H9 (cell line): ENCODE data around the gene KRTAP10-5. TPM values are rescaled to one million over a fixed set of nuclear protein-coding genes. Genes with fewer than 3 reads are reported as not detected.

Experiments used
- DNase-seq: peaks from one replicate; pipeline ENCODE4 v3.0.0-alpha.2; 2017
- H2AFZ ChIP-seq: one replicate; pipeline ENCODE4 v1.6.1; 2013; ENCODE audit warnings: mild to moderate bottlenecking, low read length, control low read depth, moderate library complexity
- H2AK5ac ChIP-seq: 2 replicates; pipeline ENCODE4 v1.6.1; 2013; ENCODE audit warnings: low read length, control low read depth, mixed read lengths; ENCODE audit not compliant: insufficient read length
- H2BK120ac ChIP-seq: one replicate; pipeline ENCODE4 v1.6.1; 2013; ENCODE audit warnings: low read depth, mild to moderate bottlenecking, low read length, control low read depth, inconsistent platforms; ENCODE audit not compliant: poor library complexity, severe bottlenecking
- H2BK12ac ChIP-seq: 2 replicates; pipeline ENCODE4 v1.6.1; 2013; ENCODE audit warnings: low read length, control low read depth, mixed read lengths, low read depth; ENCODE audit not compliant: insufficient read length
- H2BK15ac ChIP-seq: 2 replicates; pipeline ENCODE4 v1.6.1; 2013; ENCODE audit warnings: low read depth, low read length, control low read depth
- H2BK20ac ChIP-seq: one replicate; pipeline ENCODE4 v1.6.1; 2013; ENCODE audit warnings: low read depth, mild to moderate bottlenecking, low read length, control low read depth, inconsistent platforms; ENCODE audit not compliant: poor library complexity, severe bottlenecking
- H2BK5ac ChIP-seq: 2 replicates; pipeline ENCODE4 v1.6.1; 2013; ENCODE audit warnings: low read length, control low read depth, mixed read lengths; ENCODE audit not compliant: insufficient read length
- H3K14ac ChIP-seq: 2 replicates; pipeline ENCODE4 v1.6.1; 2013; ENCODE audit warnings: low read length, control low read depth; ENCODE audit not compliant: insufficient read depth
- H3K18ac ChIP-seq: 2 replicates; pipeline ENCODE4 v1.6.1; 2013; ENCODE audit warnings: low read depth, mild to moderate bottlenecking, mixed read lengths, low read length, control low read depth; ENCODE audit not compliant: insufficient read length
- H3K23ac ChIP-seq: 2 replicates; pipeline ENCODE4 v1.6.1; 2013; ENCODE audit warnings: low read length, control low read depth, mixed read lengths, low read depth; ENCODE audit not compliant: insufficient read length
- H3K23me2 ChIP-seq: 2 replicates; pipeline ENCODE4 v1.6.1; 2013; ENCODE audit warnings: low read depth, mild to moderate bottlenecking, mixed read lengths, low read length, control low read depth; ENCODE audit not compliant: insufficient read length, poor library complexity, severe bottlenecking
- H3K27ac ChIP-seq: 2 replicates; pipeline ENCODE4 v1.5.1; 2013; ENCODE audit warnings: low read length, control low read depth, mixed read lengths, low read depth; ENCODE audit not compliant: insufficient read length
- H3K27me3 ChIP-seq: 2 replicates; pipeline ENCODE4 v1.6.1; 2013; ENCODE audit warnings: low read length, control low read depth, inconsistent platforms; ENCODE audit not compliant: insufficient read depth
- H3K4ac ChIP-seq: 2 replicates; pipeline ENCODE4 v1.6.1; 2013; ENCODE audit warnings: low read depth, mild to moderate bottlenecking, control low read depth, inconsistent platforms, low read length, moderate library complexity
- H3K4me1 ChIP-seq: 2 replicates; pipeline ENCODE4 v1.6.1; 2013; ENCODE audit warnings: low read length, control low read depth, inconsistent platforms; ENCODE audit not compliant: insufficient read depth
- H3K4me2 ChIP-seq: 2 replicates; pipeline ENCODE4 v1.6.1; 2013; ENCODE audit warnings: low read length, control low read depth, mixed read lengths; ENCODE audit not compliant: insufficient read length, insufficient read depth
- H3K56ac ChIP-seq: 2 replicates; pipeline ENCODE4 v1.6.1; 2013; ENCODE audit warnings: low read depth, mild to moderate bottlenecking, mixed read lengths, low read length, control low read depth; ENCODE audit not compliant: insufficient read length
- H3K79me1 ChIP-seq: 2 replicates; pipeline ENCODE4 v1.6.1; 2013; ENCODE audit warnings: low read depth, mild to moderate bottlenecking, moderate library complexity, low read length, control low read depth, inconsistent platforms; ENCODE audit not compliant: insufficient read depth, poor library complexity, severe bottlenecking
- H3K79me2 ChIP-seq: 2 replicates; pipeline ENCODE4 v1.6.1; 2013; ENCODE audit warnings: low read length, control low read depth, inconsistent platforms; ENCODE audit not compliant: insufficient read depth
- H3K9ac ChIP-seq: 2 replicates; pipeline ENCODE4 v1.6.1; 2013; ENCODE audit warnings: low read length, control low read depth, mixed read lengths; ENCODE audit not compliant: insufficient read length; ENCODE audit errors: extremely low read depth
- H3K9me3 ChIP-seq: one replicate; pipeline ENCODE4 v1.6.1; 2013; ENCODE audit warnings: low read depth, low read length, inconsistent platforms; ENCODE audit not compliant: control insufficient read depth
- H3T11ph ChIP-seq: one replicate; pipeline ENCODE4 v1.6.1; 2013; ENCODE audit warnings: mild to moderate bottlenecking, low read length, control low read depth, inconsistent platforms
- H4K20me1 ChIP-seq: one replicate; pipeline ENCODE4 v1.6.1; 2013; ENCODE audit not compliant: control insufficient read depth, insufficient read length, insufficient read depth
- H4K5ac ChIP-seq: 2 replicates; pipeline ENCODE4 v1.6.1; 2013; ENCODE audit warnings: low read depth, mild to moderate bottlenecking, mixed read lengths, low read length, control low read depth; ENCODE audit not compliant: insufficient read length
- H4K8ac ChIP-seq: replicated peaks from 2 replicates; pipeline ENCODE4 v1.6.1; 2013; ENCODE audit warnings: low read length, control low read depth, mixed read lengths, low read depth; ENCODE audit not compliant: insufficient read length
- H4K91ac ChIP-seq: 2 replicates; pipeline ENCODE4 v1.6.1; 2013; ENCODE audit warnings: low read depth, mild to moderate bottlenecking, moderate library complexity, mixed read lengths, low read length, control low read depth; ENCODE audit not compliant: insufficient read length
- H3K27ac Mint-ChIP-seq, 3 experiments: 2 replicates in 2 of 3; 3 replicates in 1 of 3; pipeline ENCODE4 v1.8.0; 2020 to 2021; ENCODE audit warnings: mixed read lengths in 3 of 3, mild to moderate bottlenecking in 1 of 3, moderate library complexity in 1 of 3
- H3K27me3 Mint-ChIP-seq: 2 replicates; pipeline ENCODE4 v1.8.0; 2021; ENCODE audit warnings: low read depth, mild to moderate bottlenecking, moderate library complexity, mixed read lengths
- H3K36me3 Mint-ChIP-seq, 3 experiments: 2 replicates in 2 of 3; 3 replicates in 1 of 3; pipeline ENCODE4 v1.8.0; 2020 to 2021; ENCODE audit warnings: low read depth in 3 of 3, mixed read lengths in 3 of 3; ENCODE audit not compliant: insufficient read depth in 1 of 3
- H3K4me1 Mint-ChIP-seq, 2 experiments: 2 replicates each; pipeline ENCODE4 v1.8.0; 2020; ENCODE audit warnings: mixed read lengths in 2 of 2
- H3K4me3 Mint-ChIP-seq, 2 experiments: 2 replicates in 1 of 2; 3 replicates in 1 of 2; pipeline ENCODE4 v1.8.0; 2020 to 2021; ENCODE audit warnings: mild to moderate bottlenecking in 2 of 2, mixed read lengths in 2 of 2, moderate library complexity in 1 of 2
- H3K9me3 Mint-ChIP-seq, 2 experiments: 2 replicates in 1 of 2; 3 replicates in 1 of 2; pipeline ENCODE4 v1.8.0; 2020; ENCODE audit warnings: mild to moderate bottlenecking in 2 of 2, mixed read lengths in 2 of 2, moderate library complexity in 1 of 2
- CTCF ChIP-seq: fragments of 200-600 bp; sonication (generic); conservative IDR thresholded peaks from 3 replicates; pipeline ENCODE4 v1.8.0; 2021; ENCODE audit warnings: antibody characterized with exemption, mild to moderate bottlenecking
- WGBS: extraction: QIAGEN DNeasy Blood & Tissue Kit; methylation state at CpG from one replicate; pipeline ENCODE4 v1.1.7; 2013; ENCODE audit warnings: missing lambda C conversion rate, low lambda C conversion rate, mixed read lengths; ENCODE audit not compliant: insufficient read length; ENCODE audit errors: extremely low coverage; 5-methylcytosine and 5-hydroxymethylcytosine counted together
- total RNA-seq: library from RNA; stranded (reverse); gene quantifications from 2 replicates; pipeline ENCODE4 v1.2.1, GENCODE V29; 2021

The KRTAP10-5 gene
- total RNA-seq, 1 experiment from 2014 or later, result not detected

- Histone ChIP-seq H4K8ac (no peak overlapping the region), H3K27ac (no peak overlapping the region), H2BK15ac (no peak overlapping the region), H3K4me2 (no peak overlapping the region), H3K27me3 (no peaks in the 10 kb centered on the region), H2BK5ac (no peak overlapping the region), H3K4me1 (no peaks in the 10 kb centered on the region; the same call in 1 of the 2 replicates), H3K9me3 (no peaks in the 10 kb centered on the region), H3K23me2 (no peaks in the 10 kb centered on the region), H3K79me1 (no peaks in the 10 kb centered on the region), H3K23ac (no peak overlapping the region), H3K56ac (no peak overlapping the region), H2BK120ac (no peak overlapping the region), H3K4ac (no peak overlapping the region), H4K91ac (no peak overlapping the region), H4K5ac (no peak overlapping the region), H3T11ph (no peak overlapping the region), H2AFZ (no peak overlapping the region), H4K20me1 (no peaks in the 10 kb centered on the region), H2AK5ac (no peak overlapping the region), H2BK12ac (no peak overlapping the region), H3K9ac (no peak overlapping the region), H3K14ac (no peak overlapping the region), H2BK20ac (no peak overlapping the region), H3K18ac (no peak overlapping the region), H3K79me2 (no peaks in the 10 kb centered on the region)
- Mint-ChIP-seq H3K27me3 (no peaks in the 10 kb centered on the region; the same call in none of the 2 replicates), H3K27ac (no peak overlapping the region), H3K9me3 (peaks cover 0 to 5% of the 10 kb centered on the region in 2 experiments; a peak in 2 of 5 replicates), H3K36me3 (peaks cover 0 to 5% (median 0%) of the 10 kb centered on the region in 3 experiments; a peak in 1 of 7 replicates), H3K4me3 (no peak overlapping the region), H3K4me1 (peaks cover 2 to 8% of the 10 kb centered on the region in 2 experiments; a peak in 3 of 4 replicates)
- DNase-seq, result no peak
- WGBS, result no CpG with 5 or more reads among the region's 6 CpGs
- no peak for TF ChIP-seq CTCF
These were observed 45.7 kb downstream of the KRTAP10-5 start for GRCh38 chr21:44534688-44535087.
